Activated CD4-positive, CD25-positive, alpha-beta regulatory T cell (primary cell): ENCODE data around the gene ATP6V0B.
A peak's percentile ranks its signal among the peaks of the same experiment; 100 is the strongest.

Source experiments
- DNase-seq, 4 experiments: peaks; one replicate each; lab custom pipeline; 2025; lab: John Stamatoyannopoulos, UW

Gene ATP6V0B

DNA sequence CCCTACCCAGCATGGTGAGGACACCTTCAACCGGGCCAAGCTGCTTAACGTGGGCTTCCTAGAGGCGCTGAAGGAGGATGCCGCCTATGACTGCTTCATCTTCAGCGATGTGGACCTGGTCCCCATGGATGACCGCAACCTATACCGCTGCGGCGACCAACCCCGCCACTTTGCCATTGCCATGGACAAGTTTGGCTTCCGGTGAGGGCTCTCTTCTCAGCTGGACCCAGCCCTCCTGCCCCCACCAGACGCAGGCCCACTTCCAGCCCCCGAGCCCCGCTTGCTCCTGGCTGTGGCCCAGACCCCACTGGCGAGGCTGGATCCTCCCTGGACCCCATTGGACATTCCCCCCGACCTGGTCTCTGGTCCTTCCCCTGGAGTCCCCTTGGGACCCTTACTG lies 10.1 kb downstream of the ATP6V0B start:
- no peak for DNase-seq

DNA sequence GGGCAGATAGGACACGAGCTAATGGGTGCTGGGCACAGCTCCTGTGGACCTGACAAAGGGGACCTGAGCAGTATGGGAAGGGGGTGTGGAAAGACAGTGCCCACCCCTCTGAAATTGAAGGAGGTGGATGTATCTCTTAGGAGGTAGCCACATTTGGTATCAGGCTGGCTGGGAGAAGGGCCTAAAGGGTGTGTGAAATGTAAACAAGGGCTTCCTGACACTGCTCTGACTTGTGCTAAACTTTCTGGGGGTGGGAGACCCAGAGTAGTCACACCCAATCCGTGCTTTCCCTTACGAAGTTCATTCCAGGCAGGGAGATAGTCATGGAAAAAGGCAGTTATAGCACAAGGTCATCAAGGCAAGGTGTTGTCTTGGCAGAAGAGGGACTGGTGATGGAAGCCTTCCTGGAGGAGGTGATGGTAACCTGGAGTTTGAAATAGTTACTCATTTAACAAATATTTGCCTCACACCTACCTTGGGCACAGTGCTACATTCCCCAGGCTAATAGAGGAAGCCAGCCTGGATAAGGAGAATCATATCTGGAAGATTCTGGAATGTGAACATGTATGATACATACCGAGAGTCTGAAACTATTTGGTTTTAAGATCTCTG lies 11.3 kb downstream of the ATP6V0B start:
- DNase-seq, result no peak

DNA sequence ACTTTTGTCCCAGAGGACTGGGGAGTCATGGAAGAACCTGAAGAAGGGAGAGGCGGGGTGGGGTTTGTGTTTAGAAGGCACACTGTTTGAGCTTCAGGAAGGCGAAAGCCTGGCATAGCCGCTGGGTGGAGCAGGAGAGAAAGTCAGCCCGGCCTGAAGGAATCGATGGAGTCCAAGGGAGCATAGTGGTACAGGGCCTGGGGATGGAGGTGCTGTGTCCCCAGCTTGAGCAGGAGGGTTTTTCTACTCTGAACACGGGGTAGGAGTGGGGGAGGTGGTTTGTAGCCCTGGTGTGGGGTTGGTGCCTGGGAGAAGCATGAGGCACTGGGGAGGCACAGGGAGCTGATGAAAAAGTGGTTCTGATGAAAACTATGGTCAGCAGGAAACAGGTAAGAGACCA lies 12.0 kb downstream of the ATP6V0B start:
- no peak for DNase-seq

DNA sequence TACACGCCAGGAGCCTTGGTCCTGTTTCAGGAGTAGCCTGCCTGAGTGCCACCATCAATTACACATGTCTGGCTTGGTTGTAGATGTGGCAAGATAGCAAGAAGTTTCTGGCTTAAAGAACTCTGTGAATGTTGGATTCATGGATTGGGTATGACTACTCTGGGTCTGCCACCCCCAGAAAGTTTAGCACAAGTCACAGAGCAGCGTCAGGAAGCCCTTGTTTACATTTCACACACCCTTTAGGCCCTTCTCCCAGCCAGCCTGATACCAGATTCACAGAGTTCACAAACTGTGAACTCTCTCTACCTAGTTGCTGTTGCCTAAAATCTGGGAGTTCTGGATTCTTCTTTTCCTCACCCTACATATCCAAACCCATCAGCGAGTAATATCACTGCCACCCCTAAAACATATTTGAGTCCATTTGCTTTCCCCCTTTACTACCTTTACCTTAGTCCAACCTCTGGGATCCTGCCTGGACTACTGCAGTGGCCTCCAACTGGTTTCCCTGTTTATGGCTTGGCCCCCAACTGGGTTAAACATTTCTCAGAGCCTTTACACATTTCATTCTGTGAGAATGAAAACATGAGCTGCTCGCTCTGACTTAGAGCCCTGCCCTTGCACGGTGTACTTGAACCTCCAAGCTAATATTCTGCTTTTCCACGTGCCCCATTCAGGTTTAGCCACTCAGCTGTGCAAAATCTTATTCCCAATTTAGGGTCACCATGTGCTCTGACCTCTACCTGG lies 12.6 kb downstream of the ATP6V0B start:
- no peak for DNase-seq

DNA sequence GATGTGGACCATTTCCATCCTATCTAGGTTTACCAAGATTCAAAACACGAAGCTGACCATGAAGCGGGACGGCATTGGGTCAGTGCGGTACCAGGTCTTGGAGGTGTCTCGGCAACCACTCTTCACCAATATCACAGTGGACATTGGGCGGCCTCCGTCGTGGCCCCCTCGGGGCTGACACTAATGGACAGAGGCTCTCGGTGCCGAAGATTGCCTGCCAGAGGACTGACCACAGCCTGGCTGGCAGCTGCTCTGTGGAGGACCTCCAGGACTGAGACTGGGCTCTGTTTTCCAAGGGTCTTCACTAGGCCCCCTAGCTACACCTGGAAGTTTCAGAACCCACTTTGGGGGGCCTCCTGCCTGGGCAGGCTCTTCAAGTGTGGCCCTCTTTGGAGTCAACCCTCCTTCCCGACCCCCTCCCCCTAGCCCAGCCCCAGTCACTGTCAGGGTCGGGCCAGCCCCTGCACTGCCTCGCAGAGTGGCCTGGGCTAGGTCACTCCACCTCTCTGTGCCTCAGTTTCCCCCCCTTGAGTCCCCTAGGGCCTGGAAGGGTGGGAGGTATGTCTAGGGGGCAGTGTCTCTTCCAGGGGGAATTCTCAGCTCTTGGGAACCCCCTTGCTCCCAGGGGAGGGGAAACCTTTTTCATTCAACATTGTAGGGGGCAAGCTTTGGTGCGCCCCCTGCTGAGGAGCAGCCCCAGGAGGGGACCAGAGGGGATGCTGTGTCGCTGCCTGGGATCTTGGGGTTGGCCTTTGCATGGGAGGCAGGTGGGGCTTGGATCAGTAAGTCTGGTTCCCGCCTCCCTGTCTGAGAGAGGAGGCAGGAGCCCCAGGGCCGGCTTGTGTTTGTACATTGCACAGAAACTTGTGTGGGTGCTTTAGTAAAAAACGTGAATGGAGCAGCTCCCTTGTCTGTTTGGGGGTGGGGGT lies 15.8 kb downstream of the ATP6V0B start:
- DNase-seq, result no peak

DNA sequence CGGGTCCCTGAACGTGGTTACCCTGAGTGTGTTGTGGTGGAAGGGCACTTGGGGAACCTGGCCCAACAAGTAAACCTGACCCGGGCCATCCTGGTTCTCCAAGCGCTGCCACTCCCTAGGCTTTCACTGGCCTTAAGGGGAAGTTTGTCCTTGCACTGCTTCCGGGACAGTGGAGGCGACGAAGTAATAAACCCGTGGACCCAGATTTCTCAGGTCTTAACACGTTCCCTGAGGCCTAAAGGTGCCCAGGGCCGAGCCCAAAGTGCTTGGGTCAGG lies 16.4 kb downstream of the ATP6V0B start:
- no peak for DNase-seq

DNA sequence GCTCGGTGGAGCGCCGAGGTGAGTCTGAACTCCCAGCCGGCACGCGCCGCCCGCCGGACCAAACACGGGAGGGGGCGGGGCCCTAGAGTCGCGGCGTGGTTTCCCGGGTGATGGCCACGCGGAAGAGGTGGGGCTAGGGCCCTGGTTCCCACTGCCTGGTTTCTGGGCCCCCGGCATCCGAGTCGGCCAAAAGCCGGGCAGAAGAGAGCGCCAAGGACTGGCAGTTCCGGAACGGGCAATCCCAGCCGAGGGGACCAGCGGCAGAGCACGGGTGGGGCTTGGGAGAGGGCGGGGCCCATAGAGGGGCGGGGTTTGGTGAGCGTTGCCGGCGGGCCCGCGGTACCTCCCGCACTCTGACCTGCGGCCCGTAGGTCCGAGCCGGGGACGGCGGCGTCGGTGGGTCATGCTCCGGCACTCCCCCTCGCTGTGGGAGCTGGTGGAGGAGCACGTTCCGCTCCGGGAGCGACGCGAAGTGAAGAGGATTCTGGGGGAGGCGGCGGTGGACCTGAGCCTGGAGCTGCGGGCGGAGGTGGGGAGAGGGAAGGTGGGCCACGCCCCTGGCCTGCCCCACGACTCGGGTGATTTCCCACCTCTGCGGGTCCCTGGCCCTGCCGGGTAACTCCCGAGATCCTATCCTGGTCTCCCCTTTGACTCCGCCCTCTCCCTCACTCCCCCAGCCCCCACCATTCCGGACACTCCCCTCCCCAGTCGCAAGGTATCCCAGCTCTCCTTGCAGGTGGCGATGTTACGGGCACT lies 16.9 kb downstream of the ATP6V0B start, which contains the start of gene CCDC24:
CCDC24 (plus strand) TSS at position 124 of the 756 bp plus-strand sequence; CDS start at position 404, 280 bp downstream.
- peak; percentile 40 to 52 (median 48) for DNase-seq

DNA sequence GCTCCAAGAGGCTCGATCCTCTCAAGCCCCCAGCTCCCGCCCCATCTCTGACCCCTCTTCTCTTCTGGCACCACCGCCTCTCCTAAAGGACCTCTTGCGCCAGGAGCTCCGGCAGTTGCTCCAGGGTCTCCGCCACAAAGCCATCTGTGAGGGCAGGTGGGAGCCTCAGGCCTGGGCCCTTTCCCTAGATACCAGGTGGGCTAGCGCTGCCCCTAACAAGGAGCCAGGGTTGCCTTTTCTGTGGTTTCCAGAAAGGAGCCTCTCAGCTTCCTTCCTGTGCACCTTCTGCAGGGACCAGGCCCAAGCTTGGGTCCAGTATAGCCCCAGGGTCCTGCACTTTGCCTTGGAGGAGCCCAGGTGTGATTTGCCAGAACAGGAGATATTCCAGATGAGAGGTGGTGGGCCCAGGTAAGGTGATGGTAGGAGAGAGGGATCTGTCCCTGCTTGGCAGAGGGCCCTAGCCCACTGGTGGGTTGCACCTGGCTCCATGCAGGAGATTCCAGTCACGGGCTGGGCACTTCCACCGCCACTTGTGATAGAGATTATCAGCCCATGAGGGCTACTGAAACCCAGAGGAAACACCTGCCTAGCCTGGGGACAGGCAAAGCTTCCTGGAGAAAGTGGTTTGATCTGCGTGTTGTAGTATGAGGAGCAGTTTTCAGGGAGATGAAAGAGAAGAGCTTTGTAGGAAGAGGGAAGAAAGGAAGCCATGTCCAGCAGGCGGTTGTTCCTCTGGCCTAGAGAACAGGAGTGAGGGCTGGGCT lies 17.7 kb downstream of the ATP6V0B start:
- no peak for DNase-seq

DNA sequence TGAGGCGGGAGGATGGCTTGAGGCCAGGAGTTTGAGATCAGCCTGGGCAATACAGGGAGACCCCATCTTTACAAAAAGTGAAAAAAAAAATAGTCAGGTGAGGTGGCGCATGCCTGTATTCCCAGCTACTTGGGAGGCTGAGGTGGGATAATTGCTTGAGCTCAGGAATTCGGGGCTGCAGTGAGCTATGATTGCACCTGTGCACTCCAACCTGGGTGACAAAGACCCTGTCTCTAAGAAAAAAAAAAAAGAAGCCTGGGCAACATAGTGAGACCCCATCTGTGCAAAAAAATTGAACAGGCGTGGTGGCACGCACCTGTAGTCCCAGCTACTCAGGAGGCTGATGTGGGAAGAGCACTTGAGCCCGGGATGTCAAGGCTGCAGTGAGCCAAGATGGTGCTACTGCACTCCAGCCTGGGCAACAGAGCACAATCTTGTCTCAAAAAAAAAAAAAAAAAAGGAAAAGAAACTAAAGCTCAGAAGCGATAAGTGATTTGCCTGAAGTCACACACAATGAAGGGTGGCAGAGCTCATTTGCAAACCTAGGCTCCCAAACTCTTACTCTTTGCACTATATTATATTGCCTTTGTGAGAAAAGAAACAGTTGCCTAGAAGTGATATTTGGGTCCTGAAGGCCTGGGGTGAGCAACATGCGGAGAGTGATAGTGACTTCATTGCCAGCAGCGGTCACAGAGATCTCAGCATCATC lies 18.6 kb downstream of the ATP6V0B start:
- no peak for DNase-seq

DNA sequence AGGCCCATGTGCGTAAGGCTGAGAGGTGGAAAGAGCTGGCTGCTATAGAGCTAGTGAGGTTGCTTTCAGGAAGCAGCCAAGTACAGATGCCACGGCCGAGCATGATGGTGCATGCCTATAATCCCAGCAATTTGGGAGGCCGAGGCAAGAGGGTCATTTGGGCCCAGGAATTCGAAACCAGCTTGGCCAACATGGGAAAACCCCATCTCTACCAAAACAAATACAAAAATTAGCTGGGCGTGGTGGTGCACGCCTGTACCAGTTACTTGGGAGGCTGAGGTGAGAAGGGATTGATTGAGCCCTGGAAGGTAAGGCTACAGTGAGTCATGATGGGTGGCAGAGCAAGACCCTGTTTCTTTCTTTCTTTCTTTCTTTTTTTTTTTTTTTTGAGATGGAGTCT lies 19.3 kb downstream of the ATP6V0B start:
- no peak for DNase-seq

DNA sequence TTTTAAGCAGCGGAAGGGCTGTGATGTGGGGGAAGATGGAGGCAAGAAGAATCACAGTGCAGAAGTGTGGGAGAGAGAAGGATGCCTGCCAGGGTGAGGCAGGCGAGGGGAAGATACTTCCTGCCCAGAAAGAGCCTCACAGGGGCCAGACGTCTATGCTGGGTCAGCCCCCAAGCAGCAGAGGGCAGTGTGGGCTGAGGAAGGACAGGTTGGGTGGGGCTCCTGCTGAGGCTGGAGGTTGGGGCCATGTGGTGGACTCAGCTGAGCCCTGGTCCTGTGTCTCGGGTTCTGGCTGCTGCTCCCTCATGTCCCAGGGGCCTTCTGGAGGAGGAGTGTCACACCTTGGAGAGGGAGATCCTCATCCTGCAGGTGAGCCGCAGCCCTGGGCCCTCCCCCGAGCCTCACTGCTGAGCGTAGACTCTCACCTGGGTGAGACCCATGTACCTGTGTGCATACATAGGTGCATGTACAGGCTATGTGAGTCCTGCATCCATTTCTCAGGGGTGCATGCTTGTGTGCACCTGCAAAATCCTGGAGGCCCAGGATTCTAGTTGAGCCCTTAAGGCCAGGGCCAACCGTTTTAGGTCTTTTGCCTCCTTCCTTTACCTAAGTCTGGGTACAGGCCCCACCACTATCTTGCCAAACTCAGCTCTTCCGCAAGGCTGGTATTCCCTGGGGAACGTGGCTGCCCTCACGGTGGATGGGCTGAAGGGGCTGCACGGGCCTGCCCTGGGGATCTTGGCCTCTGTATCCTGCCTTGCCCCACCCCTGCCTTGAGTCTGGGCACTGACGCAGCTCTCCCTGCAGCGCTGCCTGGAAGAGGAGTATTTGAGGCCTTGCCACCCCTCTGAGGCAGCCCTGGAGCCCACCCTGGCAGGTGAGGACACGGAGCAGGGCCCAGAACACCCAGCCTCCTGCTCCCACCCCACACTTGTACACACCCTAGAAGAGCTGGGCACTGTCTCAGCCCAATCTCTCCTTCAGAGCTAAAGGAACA lies 20.3 kb downstream of the ATP6V0B start:
- no peak for DNase-seq

DNA sequence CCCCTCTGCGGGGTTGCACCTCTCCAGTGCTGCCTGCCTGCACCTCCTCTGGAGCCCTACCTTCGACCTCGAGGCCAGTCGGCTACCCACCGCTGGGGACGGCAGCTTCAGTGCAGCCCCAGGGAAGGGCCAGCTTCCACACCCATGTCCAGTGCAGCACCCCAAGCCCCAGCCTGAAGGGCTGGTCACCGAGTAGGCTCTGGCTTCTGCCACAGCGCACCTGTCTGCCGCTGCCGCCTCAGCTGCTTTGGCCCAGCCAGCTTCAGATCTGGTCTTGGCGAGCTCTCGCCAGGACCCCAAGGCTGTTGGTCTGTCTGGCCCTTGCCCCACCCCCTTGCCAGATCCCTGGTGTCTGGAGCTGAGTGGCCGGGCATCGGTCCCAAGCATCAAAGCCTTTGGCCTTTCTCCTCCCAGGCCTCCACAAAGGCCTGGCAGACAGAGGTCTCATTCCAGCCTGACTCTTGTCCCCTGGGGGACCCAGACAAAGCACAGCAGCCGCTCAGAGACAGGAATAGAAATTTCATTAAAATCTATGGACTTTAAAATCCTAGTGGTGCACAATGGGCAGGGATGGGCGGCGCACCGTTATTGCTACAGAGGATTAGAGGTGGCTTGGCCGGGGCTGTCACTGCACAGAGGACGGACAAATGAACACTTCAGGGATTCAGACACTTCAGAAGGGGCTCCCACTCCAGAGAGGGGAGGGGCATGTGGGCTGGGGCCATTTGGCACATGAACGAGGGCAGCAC lies 21.4 kb downstream of the ATP6V0B start:
- no peak for DNase-seq

DNA sequence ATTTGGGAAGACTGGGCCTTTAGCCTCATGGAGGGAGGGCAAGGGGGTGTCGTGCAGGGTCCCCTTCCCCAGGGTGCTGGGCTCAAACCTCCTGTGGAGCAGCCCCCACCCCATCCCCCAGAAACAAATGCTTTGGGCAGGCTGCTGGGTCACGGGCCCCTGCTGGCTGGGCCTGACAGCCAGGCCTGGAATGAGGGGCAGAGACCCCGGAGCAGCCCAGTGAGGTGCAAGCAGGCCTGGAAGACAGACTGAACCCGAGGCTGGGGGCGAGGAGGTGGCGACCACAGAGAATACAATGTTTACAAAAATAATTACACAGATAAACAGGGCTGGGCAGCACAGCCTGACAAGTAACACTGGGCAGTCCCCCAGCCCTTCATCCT lies 22.0 kb downstream of the ATP6V0B start:
- no peak for DNase-seq

DNA sequence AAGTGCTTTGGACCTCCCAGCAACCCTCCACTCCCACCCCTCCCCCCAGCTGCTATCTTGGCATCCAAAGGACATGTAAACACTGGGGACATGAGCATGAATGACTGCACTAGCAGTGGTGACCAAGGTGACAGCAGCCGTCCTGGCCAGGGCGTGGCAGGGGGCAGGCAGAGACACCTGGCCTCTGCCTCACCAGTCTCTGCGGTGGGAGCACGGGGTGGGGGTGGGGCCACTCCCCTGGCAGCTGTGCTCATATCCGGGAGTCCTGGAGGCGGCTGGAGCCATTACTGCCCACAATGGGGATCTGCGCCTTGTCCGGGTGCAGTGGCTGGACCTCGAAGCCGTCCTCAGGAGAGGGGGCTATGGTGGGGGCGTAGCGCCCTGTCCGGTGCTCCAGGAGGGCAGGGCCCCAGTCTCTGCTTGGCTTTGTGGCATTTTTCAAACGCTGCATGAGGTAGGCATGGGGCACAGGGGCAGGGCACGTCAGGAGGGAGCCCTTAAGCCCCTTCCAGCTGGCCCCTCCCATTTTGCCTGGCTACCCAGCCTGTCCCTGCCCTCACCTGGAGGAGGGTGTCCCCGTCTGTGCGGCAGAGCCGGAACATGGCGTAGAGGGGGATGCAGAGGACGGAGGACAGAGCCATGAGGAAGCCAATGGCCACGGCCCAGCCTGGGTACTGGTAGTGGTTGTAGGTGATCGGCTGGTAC lies 22.7 kb downstream of the ATP6V0B start:
- no peak for DNase-seq

DNA sequence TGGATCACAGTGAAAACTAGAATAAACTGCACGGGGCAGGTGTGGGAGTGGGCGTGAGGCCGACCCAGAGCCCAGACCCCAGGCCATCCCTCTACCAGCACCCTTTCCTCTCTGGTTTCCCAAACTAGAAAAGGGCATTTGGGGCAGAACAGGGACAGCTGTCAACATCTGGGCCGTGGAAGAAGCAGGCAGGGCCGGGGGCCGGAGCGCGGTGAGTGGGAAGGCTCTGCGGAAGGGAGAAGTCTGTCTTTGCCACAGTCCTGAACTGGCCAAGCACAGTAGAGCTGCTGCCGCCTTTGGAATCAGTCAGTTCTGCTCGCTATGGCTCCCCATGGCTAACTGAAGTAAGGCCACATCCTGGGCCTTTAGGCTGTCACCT lies 23.2 kb downstream of the ATP6V0B start:
- no peak for DNase-seq

DNA sequence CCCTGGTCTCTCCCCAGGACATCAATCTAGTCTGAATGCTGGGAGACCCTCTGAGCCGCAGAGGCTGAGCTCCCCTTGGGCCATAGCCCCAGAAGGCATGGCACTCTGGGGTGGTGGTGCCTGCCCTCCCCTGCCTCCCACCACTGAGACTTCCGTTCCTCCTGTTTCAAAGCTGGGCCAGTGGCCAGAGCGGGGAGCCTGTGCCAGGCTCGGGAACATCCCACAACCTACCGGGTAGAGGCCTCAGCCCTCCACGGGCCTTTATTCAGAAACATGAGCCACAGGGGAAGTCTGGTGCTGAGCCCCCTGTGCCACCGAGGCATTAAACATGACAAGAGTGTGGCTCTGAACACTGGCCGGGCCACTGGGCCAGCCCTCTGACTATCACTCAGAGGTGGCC lies 24.7 kb downstream of the ATP6V0B start:
- no peak for DNase-seq

DNA sequence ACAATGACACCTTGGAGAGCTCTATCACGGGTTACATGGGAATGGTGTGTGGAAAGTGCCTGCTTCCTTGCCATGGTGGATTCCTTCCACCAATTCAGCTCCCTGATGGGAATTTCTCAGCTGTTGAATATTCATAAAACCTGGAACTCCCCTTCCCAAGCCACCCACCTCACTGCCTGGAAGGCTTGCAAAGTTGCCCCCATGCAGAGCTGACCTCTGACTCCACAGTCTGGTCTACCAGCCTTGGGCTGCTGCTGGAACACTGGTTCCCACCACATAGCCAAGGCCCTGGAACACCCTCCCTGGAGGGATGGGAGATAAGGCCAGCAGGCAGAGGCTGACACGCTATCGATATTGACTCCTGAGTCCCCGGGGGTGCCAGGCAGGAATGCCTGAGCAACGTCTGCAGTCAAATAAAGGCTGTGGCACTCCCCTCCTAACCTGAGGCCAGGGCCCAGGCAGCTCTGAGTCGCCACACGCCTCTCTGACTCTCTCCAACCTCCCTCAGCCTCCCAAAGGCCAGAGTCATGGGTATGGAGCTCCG lies 25.4 kb downstream of the ATP6V0B start:
- DNase-seq, result no peak

DNA sequence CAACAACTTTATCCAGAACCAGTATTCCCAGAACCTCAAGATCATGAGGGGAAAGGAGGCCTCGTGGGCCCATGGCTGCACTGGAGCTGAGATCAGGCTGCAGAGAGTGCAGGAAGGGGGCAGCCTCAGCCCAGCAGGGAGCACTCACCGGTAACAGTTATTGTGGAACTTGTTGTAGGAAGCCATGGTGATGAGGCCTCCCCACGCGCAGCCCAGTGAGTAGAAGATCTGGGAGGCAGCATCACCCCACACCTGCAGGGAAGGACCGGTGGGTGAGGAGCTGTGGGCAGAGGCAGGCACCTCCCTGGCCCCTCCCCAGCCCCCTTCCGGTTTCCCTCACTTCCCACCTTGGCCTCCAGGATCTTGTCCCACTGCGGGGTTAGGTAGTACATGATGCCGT lies 27.4 kb downstream of the ATP6V0B start:
- DNase-seq, result no peak
